ENCODE measurements around the gene AP1M1.

Gene AP1M1

DNA sequence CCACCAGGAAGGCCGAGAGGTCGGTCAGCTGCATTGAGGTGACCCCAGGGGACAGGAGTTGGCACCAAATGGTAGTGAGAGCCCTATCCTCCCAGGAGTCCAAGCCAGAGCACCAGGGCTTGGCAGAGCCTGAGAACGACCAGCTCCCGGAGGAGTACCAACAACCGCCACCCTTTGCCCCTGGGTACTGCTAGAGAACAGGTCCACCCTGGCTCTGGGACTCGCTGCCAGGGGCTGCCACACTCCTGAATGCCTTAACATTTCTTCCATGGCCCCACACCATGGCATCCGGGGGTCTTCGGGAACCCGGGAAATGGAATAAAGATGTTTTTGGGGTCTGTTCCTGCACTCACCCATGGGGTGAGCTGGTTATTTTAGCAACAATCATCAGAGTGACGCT, 40.1 kb upstream of the AP1M1 start:
- H3K4me3 ChIP-seq (ENCODE audit: low read length), result no peak overlapping the region
- TF ChIP-seq, protein P1, sequence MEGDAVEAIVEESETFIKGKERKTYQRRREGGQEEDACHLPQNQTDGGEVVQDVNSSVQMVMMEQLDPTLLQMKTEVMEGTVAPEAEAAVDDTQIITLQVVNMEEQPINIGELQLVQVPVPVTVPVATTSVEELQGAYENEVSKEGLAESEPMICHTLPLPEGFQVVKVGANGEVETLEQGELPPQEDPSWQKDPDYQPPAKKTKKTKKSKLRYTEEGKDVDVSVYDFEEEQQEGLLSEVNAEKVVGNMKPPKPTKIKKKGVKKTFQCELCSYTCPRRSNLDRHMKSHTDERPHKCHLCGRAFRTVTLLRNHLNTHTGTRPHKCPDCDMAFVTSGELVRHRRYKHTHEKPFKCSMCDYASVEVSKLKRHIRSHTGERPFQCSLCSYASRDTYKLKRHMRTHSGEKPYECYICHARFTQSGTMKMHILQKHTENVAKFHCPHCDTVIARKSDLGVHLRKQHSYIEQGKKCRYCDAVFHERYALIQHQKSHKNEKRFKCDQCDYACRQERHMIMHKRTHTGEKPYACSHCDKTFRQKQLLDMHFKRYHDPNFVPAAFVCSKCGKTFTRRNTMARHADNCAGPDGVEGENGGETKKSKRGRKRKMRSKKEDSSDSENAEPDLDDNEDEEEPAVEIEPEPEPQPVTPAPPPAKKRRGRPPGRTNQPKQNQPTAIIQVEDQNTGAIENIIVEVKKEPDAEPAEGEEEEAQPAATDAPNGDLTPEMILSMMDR (IDR thresholded peaks at IDR 0.05; ENCODE audit: insufficient read depth, low read depth, low read length, missing control alignments), result no peak
- DNase-seq (ENCODE audit: low read depth), result no peak

DNA sequence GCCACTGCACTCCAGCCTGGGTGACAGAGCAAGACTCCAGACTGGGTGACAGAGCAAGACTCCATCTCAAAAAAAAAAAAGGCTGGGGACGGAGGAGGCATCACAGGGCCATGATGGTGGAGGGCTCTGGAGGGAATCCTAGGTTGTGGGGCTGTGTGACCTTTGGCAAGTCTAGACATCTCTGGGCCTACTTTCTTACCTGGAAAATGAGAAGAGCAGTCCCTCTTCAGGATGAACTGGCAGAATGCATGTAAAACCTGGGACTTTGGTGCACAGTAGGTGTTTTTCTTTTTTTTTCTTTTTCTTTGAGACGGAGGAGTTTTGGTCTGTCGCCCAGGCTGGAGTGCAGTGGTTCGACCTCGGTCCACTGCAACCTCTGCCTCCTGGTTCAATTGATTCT, 38.1 kb upstream of the AP1M1 start:
- H3K4me3 ChIP-seq (ENCODE audit: low read length), result no peak overlapping the region
- TF ChIP-seq, protein P1 (IDR thresholded peaks at IDR 0.05; ENCODE audit: insufficient read depth, low read depth, low read length, missing control alignments), result no peak
- DNase-seq (ENCODE audit: low read depth), result no peak

DNA sequence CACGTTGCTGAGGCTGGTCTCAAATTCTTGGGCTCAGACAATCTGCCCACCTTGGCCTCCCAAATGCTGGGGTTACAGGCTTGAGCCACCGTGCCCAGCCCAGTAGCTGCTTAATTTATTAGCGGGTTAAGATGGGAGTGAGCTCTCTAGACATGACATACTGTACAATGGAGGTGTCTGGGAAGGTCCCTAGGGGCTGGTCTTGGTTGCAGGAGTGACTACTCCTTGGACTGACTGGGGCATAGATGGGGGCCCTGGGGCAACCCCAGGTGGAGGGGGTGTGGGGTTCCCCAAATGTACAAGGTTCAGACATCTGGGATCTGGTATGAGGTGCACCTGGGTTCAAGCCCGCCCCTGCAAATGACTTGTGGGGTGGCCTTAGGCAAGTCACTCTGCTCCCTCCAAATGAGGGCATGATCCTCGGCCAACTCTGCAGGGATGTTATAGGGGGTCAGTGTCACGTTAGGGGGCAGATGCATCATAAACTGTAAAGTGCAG, 37.2 kb upstream of the AP1M1 start:
- TF ChIP-seq, protein P1 (IDR thresholded peaks at IDR 0.05; ENCODE audit: insufficient read depth, low read depth, low read length, missing control alignments), result no peak
- DNase-seq (ENCODE audit: low read depth), result no peak
- H3K4me3 ChIP-seq (ENCODE audit: low read length), result no peak overlapping the region

DNA sequence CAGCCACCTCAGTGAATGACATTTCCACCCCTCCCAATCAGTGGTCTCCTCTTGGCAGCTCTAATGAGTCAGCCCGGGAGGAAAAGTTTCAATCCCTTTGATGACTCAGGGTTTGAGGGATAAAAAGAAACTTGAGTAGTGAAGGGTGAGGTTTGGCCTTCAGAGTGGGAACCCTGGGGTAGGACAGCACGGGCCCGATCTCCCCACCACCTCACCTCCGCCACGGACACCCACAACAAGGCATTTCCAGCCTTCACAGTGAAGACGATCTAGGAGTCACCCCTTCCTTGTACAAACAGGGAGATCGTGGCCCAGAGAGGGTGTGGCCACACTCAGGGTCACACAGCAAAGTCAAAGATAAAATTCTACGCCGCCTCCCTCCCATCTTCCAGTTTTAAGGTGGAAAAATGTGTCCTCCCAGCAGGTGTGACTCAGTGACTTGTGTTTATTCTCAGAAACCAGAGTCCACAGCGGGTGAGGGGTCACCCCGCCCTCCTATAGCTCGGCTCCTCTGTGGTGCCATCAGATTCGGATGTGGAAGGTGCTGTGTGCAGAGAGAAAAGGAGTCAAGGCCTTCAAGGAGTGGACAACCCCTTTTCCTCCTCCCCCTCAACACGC, 36.7 kb upstream of the AP1M1 start:
- no peak overlapping the region for H3K4me3 ChIP-seq (ENCODE audit: low read length)
- TF ChIP-seq, protein P1 (IDR thresholded peaks at IDR 0.05; ENCODE audit: insufficient read depth, low read depth, low read length, missing control alignments), result no peak
- peak; percentile 92 for DNase-seq (ENCODE audit: low read depth)

GRCh38 chr19:16161840-16162239, 35.9 kb upstream of the AP1M1 start:
- TF ChIP-seq, protein P1 (IDR thresholded peaks at IDR 0.05; ENCODE audit: insufficient read depth, low read depth, low read length, missing control alignments), result no peak
- no peak overlapping the region for H3K4me3 ChIP-seq (ENCODE audit: low read length)
- peak; percentile 92 for DNase-seq (ENCODE audit: low read depth)

DNA sequence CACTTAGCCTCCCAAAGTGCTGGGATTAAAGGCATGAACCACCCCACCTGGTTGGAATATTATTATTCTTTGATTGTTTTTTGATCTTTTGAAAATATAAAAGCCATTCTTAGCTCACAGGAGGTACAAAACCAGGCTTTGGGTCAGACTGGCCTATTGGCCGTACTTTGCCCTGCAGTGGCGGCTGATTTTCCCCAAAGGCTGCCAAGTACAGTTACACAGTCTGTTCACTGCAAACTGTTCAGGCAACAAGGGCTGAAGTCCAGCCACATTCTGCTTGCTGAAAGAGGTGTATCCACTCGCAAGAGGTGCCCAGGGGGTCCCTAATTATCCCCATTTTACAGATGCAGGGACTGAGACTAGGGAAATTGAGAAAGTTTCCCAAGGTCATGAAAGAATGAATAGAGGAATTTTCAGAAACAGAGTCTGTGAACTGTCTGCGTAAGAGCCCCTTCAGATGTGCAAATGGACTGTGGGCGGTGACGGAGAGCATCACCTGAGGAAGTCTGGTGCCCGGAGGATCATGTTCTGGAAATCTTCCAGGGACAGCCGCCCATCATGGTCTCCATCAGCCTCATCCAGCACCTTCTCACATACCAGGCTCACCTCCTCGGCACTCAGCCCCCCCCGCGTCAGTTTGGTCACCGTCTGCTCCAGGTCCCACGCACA, 33.4 kb upstream of the AP1M1 start:
- no peak for DNase-seq (ENCODE audit: low read depth)
- H3K4me3 ChIP-seq (ENCODE audit: low read length), result no peak overlapping the region
- TF ChIP-seq, protein P1 (IDR thresholded peaks at IDR 0.05; ENCODE audit: insufficient read depth, low read depth, low read length, missing control alignments), result no peak
